IMR-90 (cell line): ENCODE results near the gene TECTA. TPM values are rescaled to one million over a fixed set of nuclear protein-coding genes. Genes with fewer than 3 reads are reported as not detected.

Source experiments
- ATAC-seq: fragments of 200-7000 bp; cut with Tn5 transposase; 2 replicates; pipeline ENCODE4 v1.9.1; 2020; ENCODE audit warnings: low read depth, mild to moderate bottlenecking, moderate library complexity
- BruUV-seq: library from RNA; stranded (reverse); fragments of 400-500 nt; replicated peaks from 2 replicates; lab custom pipeline; 2021; lab: Mats Ljungman, UMichigan
- CTCF ChIA-PET: fragments of 300-600 bp; formaldehyde crosslinking; extraction: SDS; loops from one replicate; lab custom pipeline; 2021; ENCODE audit warnings: antibody characterized with exemption; lab: Yijun Ruan, JAX
- POLR2A ChIA-PET: fragments of 300-600 bp; sonication (Branson Sonifier 250); formaldehyde crosslinking; loops from one replicate; lab custom pipeline; 2022; ENCODE audit warnings: antibody characterized with exemption; ENCODE audit not compliant: unreplicated experiment; lab: Charles Lee
- DNase-seq: peaks from one replicate; pipeline ENCODE4 v3.0.0; 2013
- H2AFZ ChIP-seq: replicated peaks from 2 replicates; pipeline ENCODE3; 2013; ENCODE audit warnings: low read length, mild to moderate bottlenecking; ENCODE audit not compliant: poor library complexity
- H2AK5ac ChIP-seq: 2 replicates; pipeline ENCODE4 v1.6.1; 2013; ENCODE audit warnings: low read depth, low read length, inconsistent platforms
- H2AK9ac ChIP-seq: replicated peaks from 2 replicates; pipeline ENCODE3; 2013; ENCODE audit warnings: mild to moderate bottlenecking, low read depth, low read length, moderate library complexity; ENCODE audit not compliant: poor library complexity
- H2BK120ac ChIP-seq: 2 replicates; pipeline ENCODE4 v1.6.1; 2013; ENCODE audit warnings: low read depth, low read length, inconsistent platforms
- H2BK15ac ChIP-seq: 3 replicates; pipeline ENCODE4 v1.6.1; 2013; ENCODE audit warnings: low read depth, low read length, inconsistent platforms
- H2BK20ac ChIP-seq: 2 replicates; pipeline ENCODE4 v1.6.1; 2013; ENCODE audit warnings: low read depth, mild to moderate bottlenecking, inconsistent platforms, low read length, moderate library complexity
- H2BK5ac ChIP-seq: 2 replicates; pipeline ENCODE4 v1.6.1; 2013; ENCODE audit warnings: mild to moderate bottlenecking, low read depth, low read length, inconsistent platforms; ENCODE audit not compliant: poor library complexity, severe bottlenecking
- H3K14ac ChIP-seq: replicated peaks from 2 replicates; pipeline ENCODE4 v1.6.1; 2013; ENCODE audit warnings: low read depth, low read length, inconsistent platforms
- H3K18ac ChIP-seq: 2 replicates; pipeline ENCODE4 v1.6.1; 2013; ENCODE audit warnings: low read depth, low read length, control low read depth
- H3K23ac ChIP-seq: 2 replicates; pipeline ENCODE4 v1.6.1; 2013; ENCODE audit warnings: low read depth, low read length, inconsistent platforms
- H3K27ac ChIP-seq: 2 replicates; pipeline ENCODE4 v1.5.1; 2013; ENCODE audit warnings: mild to moderate bottlenecking, control low read depth, low read length; ENCODE audit not compliant: insufficient read depth
- H3K27me3 ChIP-seq: 2 replicates; pipeline ENCODE4 v1.6.1; 2013; ENCODE audit warnings: low read length; ENCODE audit not compliant: control insufficient read depth, insufficient read depth
- H3K36me3 ChIP-seq: 2 replicates; pipeline ENCODE4 v1.6.1; 2013; ENCODE audit warnings: low read length, mixed read lengths; ENCODE audit not compliant: control insufficient read depth, insufficient read depth
- H3K4ac ChIP-seq: 2 replicates; pipeline ENCODE4 v1.6.1; 2013; ENCODE audit warnings: low read depth, low read length, inconsistent platforms
- H3K4me1 ChIP-seq: 2 replicates; pipeline ENCODE4 v1.6.1; 2013; ENCODE audit warnings: low read length, mixed read lengths; ENCODE audit not compliant: control insufficient read depth, insufficient read depth
- H3K4me2 ChIP-seq: 2 replicates; pipeline ENCODE4 v1.6.1; 2013; ENCODE audit warnings: low read depth, mild to moderate bottlenecking, control low read depth, low read length, moderate library complexity
- H3K4me3 ChIP-seq: 2 replicates; pipeline ENCODE4 v1.5.1; 2013; ENCODE audit warnings: low read depth, mild to moderate bottlenecking, control low read depth, low read length, moderate library complexity; ENCODE audit not compliant: insufficient read depth
- H3K56ac ChIP-seq: 2 replicates; pipeline ENCODE4 v1.6.1; 2013; ENCODE audit warnings: low read length, inconsistent platforms; ENCODE audit not compliant: insufficient read depth; ENCODE audit errors: extremely low read depth
- H3K79me1 ChIP-seq, 2 experiments: 2 replicates each; pipeline ENCODE4 v1.6.1; 2013; ENCODE audit warnings: low read length in 2 of 2, inconsistent platforms in 1 of 2, low read depth in 1 of 2
- H3K9ac ChIP-seq: 2 replicates; pipeline ENCODE4 v1.6.1; 2013; ENCODE audit warnings: low read depth, low read length, control low read depth
- H3K9me1 ChIP-seq: 2 replicates; pipeline ENCODE4 v1.6.1; 2013; ENCODE audit warnings: low read length, inconsistent platforms; ENCODE audit not compliant: insufficient read depth
- H3K9me3 ChIP-seq: 2 replicates; pipeline ENCODE4 v1.6.1; 2013; ENCODE audit warnings: low read length; ENCODE audit not compliant: control insufficient read depth, insufficient read depth
- H4K20me1 ChIP-seq: 2 replicates; pipeline ENCODE4 v1.6.1; 2013; ENCODE audit warnings: low read length, inconsistent platforms; ENCODE audit not compliant: insufficient read depth
- H4K5ac ChIP-seq: 2 replicates; pipeline ENCODE4 v1.6.1; 2013; ENCODE audit warnings: mild to moderate bottlenecking, low read depth, low read length, control low read depth
- H4K8ac ChIP-seq, 2 experiments: 2 replicates each; pipeline ENCODE4 v1.6.1; 2013; ENCODE audit warnings: low read depth in 2 of 2, low read length in 2 of 2, control low read depth in 1 of 2, inconsistent platforms in 1 of 2
- H4K91ac ChIP-seq: 2 replicates; pipeline ENCODE4 v1.6.1; 2013; ENCODE audit warnings: low read depth, low read length, inconsistent platforms; ENCODE audit not compliant: insufficient read depth
- BHLHE40 ChIP-seq: fragments of 150-350 bp; IDR thresholded peaks from 2 replicates; pipeline ENCODE4 v1.6.1; 2016; ENCODE audit warnings: mild to moderate bottlenecking, low read depth, low read length
- RAD21 ChIP-seq: IDR thresholded peaks from 2 replicates; pipeline ENCODE4 v1.6.1; 2012; ENCODE audit warnings: low read length, improper control_type of control experiment
- RCOR1 ChIP-seq: IDR thresholded peaks from 2 replicates; pipeline ENCODE4 v1.6.1; 2012; ENCODE audit warnings: mild to moderate bottlenecking, low read length, improper control_type of control experiment; ENCODE audit not compliant: insufficient replicate concordance
- SMC3 ChIP-seq: fragments of 150-350 bp; IDR thresholded peaks from 2 replicates; pipeline ENCODE4 v1.6.1; 2016; ENCODE audit warnings: low read depth, mild to moderate bottlenecking, antibody characterized with exemption, low read length, moderate library complexity
- WGBS, 2 experiments: methylation state at CpG; one replicate each; pipeline versions ENCODE4 v1.1.5 to v1.1.7; 2013; ENCODE audit warnings: missing lambda C conversion rate in 2 of 2; ENCODE audit not compliant: insufficient read length in 1 of 2; ENCODE audit errors: extremely low coverage in 2 of 2; 5-methylcytosine and 5-hydroxymethylcytosine counted together
- dilution Hi-C: fragments of 300-500 bp; cut with HindIII; formaldehyde crosslinking; loops from one replicate; pipeline ENCODE4 v1.14.3; 2018; ENCODE audit warnings: low sequenced_read_pairs; ENCODE audit not compliant: unreplicated experiment
- in situ Hi-C: fragments of 300-500 bp; cut with MboI; formaldehyde crosslinking; loops from 3 replicates; pipeline ENCODE4 v1.14.3; 2019; ENCODE audit warnings: low sequenced_read_pairs, inconsistent platforms, mixed read lengths
- intact Hi-C: fragments of 100-400 bp; cut with micrococcal nuclease; formaldehyde crosslinking; loops from 2 replicates; pipeline ENCODE4 v1.10.0; 2022
- polyA plus RNA-seq, 3 experiments: library from polyadenylated mRNA; depleted of rRNA; stranded (reverse); fragments of >200 nt; gene quantifications; 2 replicates each; pipeline ENCODE4 v1.2.3, GENCODE V29; 2012; ENCODE audit warnings: low replicate concordance in 1 of 3
- total RNA-seq: library from RNA; depleted of rRNA; stranded (reverse); fragments of >200 nt; gene quantifications from 2 replicates; pipeline ENCODE4 v1.2.3, GENCODE V29; 2012
- TF ChIP-seq, protein P1 (sequence below): conservative IDR thresholded peaks from 2 replicates; pipeline ENCODE4 v1.5.1; 2012; ENCODE audit warnings: mild to moderate bottlenecking, low read depth, low read length, improper control_type of control experiment
- TF ChIP-seq, protein P2 (sequence below): fragments of 150-350 bp; IDR thresholded peaks from 2 replicates; pipeline ENCODE4 v1.6.1; 2016; ENCODE audit warnings: low read depth, mild to moderate bottlenecking, low read length, moderate library complexity, borderline replicate concordance

The TECTA gene
- total and polyA plus RNA-seq, 2 of the 4 experiments (the other 2 are of a cell fraction), result 0.17 to 0.18 TPM

DNA sequence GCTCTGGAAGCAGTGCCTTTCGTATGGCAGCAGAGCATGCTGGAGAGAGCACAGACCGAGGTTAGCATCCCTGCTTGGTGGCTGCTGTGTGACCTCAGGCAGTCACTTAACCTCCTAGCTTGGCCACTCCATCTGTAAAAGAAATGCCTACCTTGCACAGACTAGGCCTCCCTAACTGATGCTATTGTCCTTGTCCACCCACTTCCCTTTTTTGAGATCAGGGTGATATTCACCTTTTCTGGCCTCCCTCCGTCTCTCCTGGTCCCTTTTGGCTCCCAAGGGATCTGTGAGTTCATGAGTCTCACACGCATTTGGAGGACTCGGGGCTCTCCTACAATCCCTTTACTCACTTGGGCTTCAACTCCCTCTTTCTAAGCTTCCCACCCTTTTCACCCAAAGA lies 37.2 kb downstream of the TECTA start:
- Histone ChIP-seq H3K79me1 (no peaks in the 10 kb centered on the region), H3K4me3 (no peak overlapping the region), H3K4ac (no peak overlapping the region), H4K5ac (no peak overlapping the region), H2BK20ac (no peak overlapping the region), H3K27ac (no peak overlapping the region), H3K14ac (no peak overlapping the region), H3K9me3 (no peaks in the 10 kb centered on the region), H3K27me3 (peaks cover 5% of the 10 kb centered on the region; the same call in 1 of the 2 replicates), H2AK5ac (no peak overlapping the region), H3K56ac (no peak overlapping the region), H3K36me3 (no peaks in the 10 kb centered on the region), H2BK15ac (no peak overlapping the region), H3K9me1 (no peaks in the 10 kb centered on the region), H3K18ac (no peak overlapping the region), H4K91ac (no peak overlapping the region), H4K20me1 (no peaks in the 10 kb centered on the region), H3K4me1 (no peaks in the 10 kb centered on the region), H2AK9ac (no peak overlapping the region), H2BK120ac (no peak overlapping the region), H2BK5ac (no peak overlapping the region), H3K23ac (no peak overlapping the region), H3K9ac (no peak overlapping the region), H3K4me2 (no peak overlapping the region), H2AFZ (no peak overlapping the region), H4K8ac (no peak overlapping the region)
- TF ChIP-seq SMC3, result no peak
- TF ChIP-seq, protein P1, sequence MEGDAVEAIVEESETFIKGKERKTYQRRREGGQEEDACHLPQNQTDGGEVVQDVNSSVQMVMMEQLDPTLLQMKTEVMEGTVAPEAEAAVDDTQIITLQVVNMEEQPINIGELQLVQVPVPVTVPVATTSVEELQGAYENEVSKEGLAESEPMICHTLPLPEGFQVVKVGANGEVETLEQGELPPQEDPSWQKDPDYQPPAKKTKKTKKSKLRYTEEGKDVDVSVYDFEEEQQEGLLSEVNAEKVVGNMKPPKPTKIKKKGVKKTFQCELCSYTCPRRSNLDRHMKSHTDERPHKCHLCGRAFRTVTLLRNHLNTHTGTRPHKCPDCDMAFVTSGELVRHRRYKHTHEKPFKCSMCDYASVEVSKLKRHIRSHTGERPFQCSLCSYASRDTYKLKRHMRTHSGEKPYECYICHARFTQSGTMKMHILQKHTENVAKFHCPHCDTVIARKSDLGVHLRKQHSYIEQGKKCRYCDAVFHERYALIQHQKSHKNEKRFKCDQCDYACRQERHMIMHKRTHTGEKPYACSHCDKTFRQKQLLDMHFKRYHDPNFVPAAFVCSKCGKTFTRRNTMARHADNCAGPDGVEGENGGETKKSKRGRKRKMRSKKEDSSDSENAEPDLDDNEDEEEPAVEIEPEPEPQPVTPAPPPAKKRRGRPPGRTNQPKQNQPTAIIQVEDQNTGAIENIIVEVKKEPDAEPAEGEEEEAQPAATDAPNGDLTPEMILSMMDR, result no peak
- no peak for TF ChIP-seq BHLHE40
- TF ChIP-seq RAD21, result no peak
- TF ChIP-seq RCOR1, result no peak
- TF ChIP-seq, protein P2, sequence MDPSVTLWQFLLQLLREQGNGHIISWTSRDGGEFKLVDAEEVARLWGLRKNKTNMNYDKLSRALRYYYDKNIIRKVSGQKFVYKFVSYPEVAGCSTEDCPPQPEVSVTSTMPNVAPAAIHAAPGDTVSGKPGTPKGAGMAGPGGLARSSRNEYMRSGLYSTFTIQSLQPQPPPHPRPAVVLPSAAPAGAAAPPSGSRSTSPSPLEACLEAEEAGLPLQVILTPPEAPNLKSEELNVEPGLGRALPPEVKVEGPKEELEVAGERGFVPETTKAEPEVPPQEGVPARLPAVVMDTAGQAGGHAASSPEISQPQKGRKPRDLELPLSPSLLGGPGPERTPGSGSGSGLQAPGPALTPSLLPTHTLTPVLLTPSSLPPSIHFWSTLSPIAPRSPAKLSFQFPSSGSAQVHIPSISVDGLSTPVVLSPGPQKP, result no peak
- no peak for ATAC-seq
- dilution Hi-C loops (no loop called here), intact Hi-C loops (no loop called here), in situ Hi-C loops (no loop called here)
- 80% methylated on average over 2 of the region's 5 CpGs; no CpG with 5 or more reads in 1 of the 2 experiments for WGBS, 2 experiments
- no peak for DNase-seq
- CTCF ChIA-PET, result no interaction called here
- BruUV-seq, result no TSS peak
- POLR2A ChIA-PET, result no interaction called here
